CD4-positive, alpha-beta T cell treated with Interleukin-15 for 4 hours (primary cell): ENCODE measurements around the gene MIXL1.
"Not testable (repeated sequence)": the region's sequence is repeated elsewhere in the genome, so short reads cannot be mapped to it uniquely, and the experiment has no call there.

ENCODE experiments used
- DNase-seq: peaks from one replicate; pipeline ENCODE4 v3.0.0-alpha.2; 2020; ENCODE audit warnings: low spot score

MIXL1 gene

GRCh38 chr1:226215239-226215638 lies 8.2 kb upstream of the MIXL1 start:
- no peak for DNase-seq

- no peak for DNase-seq
These were observed 7.4 kb upstream of the MIXL1 start for GRCh38 chr1:226216056-226216455.

GRCh38 chr1:226217273-226217672 lies 6.2 kb upstream of the MIXL1 start:
- no peak for DNase-seq

GRCh38 chr1:226220473-226221189 lies 2.8 kb upstream of the MIXL1 start:
- DNase-seq, result no peak

GRCh38 chr1:226222686-226223085 lies 778 bp upstream of the MIXL1 start:
- no peak for DNase-seq

GRCh38 chr1:226223786-226224244 lies 351 bp downstream of the MIXL1 start:
- DNase-seq, result no peak

GRCh38 chr1:226226601-226227000 lies 3.1 kb downstream of the MIXL1 start:
- no peak for DNase-seq

- DNase-seq, result no peak
These were observed 9.8 kb downstream of the MIXL1 start for GRCh38 chr1:226233293-226233692.

GRCh38 chr1:226233806-226234205 lies 10.3 kb downstream of the MIXL1 start:
- no peak for DNase-seq

GRCh38 chr1:226236826-226237225 lies 13.4 kb downstream of the MIXL1 start:
- no peak for DNase-seq

- DNase-seq, result no peak
These were observed 16.0 kb downstream of the MIXL1 start for GRCh38 chr1:226239421-226239820.

- no peak for DNase-seq
These were observed 24.6 kb downstream of the MIXL1 start for GRCh38 chr1:226248091-226248490.

GRCh38 chr1:226248796-226249195 lies 25.3 kb downstream of the MIXL1 start:
- DNase-seq, result no peak

- no peak for DNase-seq
These were observed 27.0 kb downstream of the MIXL1 start for GRCh38 chr1:226250511-226250910.

GRCh38 chr1:226252841-226253240 lies 29.4 kb downstream of the MIXL1 start:
- DNase-seq, result not testable (repeated sequence)

GRCh38 chr1:226253933-226254332 lies 30.5 kb downstream of the MIXL1 start:
- DNase-seq, result no peak

GRCh38 chr1:226255380-226255779 lies 31.9 kb downstream of the MIXL1 start:
- no peak for DNase-seq

GRCh38 chr1:226261818-226262217 lies 38.4 kb downstream of the MIXL1 start:
- no peak for DNase-seq

GRCh38 chr1:226268421-226269124 lies 45.1 kb downstream of the MIXL1 start:
- no peak for DNase-seq

GRCh38 chr1:226272233-226272902 lies 48.9 kb downstream of the MIXL1 start:
- not testable (repeated sequence) for DNase-seq

GRCh38 chr1:226274138-226274537 lies 50.7 kb downstream of the MIXL1 start:
- DNase-seq, result no peak

GRCh38 chr1:226276077-226276682 lies 52.7 kb downstream of the MIXL1 start:
- DNase-seq, result no peak
